Mucosa of gallbladder (tissue), 1 donor: ENCODE results near the gene B4GALNT1. TPM values are rescaled to one million over a fixed set of nuclear protein-coding genes. Genes with fewer than 3 reads are reported as not detected.

Source experiments
- DNase-seq: peaks from one replicate; pipeline ENCODE4 v3.0.0-alpha.2; 2020; ENCODE audit warnings: low spot score
- total RNA-seq: library from RNA; stranded (reverse); gene quantifications from one replicate; pipeline ENCODE4 v1.2.1, GENCODE V29; 2021
- donor health status: DM: no; HTN: no; CAD: no.

B4GALNT1 gene
- total RNA-seq, 1 donor from 2014 or later, result 1.3 TPM

- DNase-seq, result no peak
Observed at GRCh38 chr12:57637364-57637763, 4.4 kb upstream of the B4GALNT1 start.

DNA sequence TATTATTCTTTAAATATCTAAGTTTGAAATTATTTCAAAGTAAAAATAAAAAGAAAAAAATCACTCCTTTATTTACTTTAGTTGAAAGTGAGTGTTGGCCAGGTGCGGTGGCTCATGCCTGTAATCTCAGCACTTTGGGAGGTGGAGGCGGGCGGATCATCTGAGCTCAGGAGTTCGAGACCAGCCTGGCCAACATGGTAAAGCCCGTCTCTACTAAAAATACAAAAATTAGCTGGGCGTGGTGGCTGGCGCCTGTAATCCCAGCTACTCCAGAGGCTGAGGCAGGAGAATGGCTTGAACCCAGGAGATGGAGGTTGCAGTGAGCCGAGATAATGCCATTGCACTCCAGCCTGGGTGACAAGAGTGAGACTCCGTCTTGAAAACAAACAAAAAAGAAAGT, 3.7 kb upstream of the B4GALNT1 start:
- DNase-seq, result peak; percentile 3

DNA sequence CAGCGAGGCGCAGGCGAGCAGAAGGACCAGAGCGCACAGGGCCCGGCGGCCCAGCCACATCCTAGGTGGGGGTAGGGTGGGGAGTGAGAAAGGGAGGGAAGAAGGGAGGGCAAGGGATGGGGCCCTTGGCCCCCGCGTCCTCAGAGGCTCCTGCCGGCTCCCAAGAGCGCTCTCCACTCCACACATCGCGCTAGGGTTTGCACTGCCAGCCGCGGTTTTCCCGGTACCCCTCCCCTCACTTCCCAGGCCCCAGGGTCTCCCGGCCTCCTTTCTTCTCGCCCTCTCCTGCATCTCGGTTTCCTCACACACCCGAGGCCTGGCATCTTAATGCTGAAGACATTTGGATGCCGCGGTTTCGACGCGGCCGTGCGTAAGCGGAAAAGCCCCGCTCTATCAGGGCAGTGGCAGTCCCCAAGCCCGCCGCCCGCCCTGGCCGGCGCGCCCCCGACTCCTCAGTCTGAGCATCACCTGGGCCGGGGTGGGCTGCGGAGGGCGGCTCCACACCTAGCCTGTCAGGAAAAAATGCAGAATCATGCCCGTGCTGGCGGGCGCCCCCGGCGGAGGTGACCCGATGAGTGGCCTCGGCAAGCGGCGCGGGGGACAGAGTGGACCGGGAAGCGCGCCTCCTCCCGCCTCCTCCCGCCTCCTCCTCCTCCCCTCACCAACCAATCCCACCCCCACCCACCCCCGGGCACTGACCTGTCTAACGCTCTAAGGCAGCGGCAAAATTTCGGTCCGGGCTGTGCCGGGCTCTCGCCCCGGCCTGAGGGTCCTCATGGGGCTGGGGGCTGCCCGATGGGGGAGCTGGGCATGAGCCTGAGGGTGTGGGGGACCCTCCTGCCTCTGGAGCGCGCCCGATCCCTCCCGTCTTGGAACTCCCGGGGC, 686 bp downstream of the B4GALNT1 start:
- peak; percentile 10 for DNase-seq

- DNase-seq, result peak; percentile 8
Observed at GRCh38 chr12:57631566-57632072, 1.4 kb downstream of the B4GALNT1 start.

- peak; percentile 8 for DNase-seq
Observed at GRCh38 chr12:57630891-57631433, 2.0 kb downstream of the B4GALNT1 start.

DNA sequence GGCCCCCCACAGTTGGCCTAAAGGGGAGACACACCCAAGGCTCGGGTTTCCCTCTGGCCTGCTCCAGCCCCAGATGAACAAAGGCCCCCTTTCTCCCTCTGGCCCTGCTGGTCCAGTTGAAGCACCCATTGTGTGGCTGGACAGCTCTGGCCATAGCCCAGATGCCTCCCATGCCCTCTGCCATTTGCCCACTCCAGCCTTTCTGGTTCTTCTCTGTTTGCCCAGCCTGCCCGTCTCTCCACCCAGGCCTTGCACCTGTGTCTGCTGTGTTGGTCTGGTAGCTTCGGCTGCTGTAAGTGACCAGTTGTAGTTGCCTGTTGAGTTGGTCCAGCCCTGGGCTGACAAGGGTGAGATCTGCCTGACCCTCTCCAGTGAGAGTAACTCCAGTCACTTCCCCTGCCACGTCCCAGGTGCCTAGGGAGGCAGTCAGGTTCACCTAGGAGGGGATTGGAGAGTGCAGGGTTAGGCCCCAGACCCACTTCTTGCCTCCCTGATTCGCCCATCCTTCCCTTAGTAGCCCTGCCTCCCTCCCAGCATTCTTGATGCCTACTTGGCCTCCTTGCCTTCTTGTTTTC, 3.0 kb downstream of the B4GALNT1 start:
- peak; percentile 9 for DNase-seq

GRCh38 chr12:57628280-57629191, 4.5 kb downstream of the B4GALNT1 start:
- DNase-seq, result peak; percentile 6

- DNase-seq, result no peak
Observed at GRCh38 chr12:57627501-57628279, 5.3 kb downstream of the B4GALNT1 start.

DNA sequence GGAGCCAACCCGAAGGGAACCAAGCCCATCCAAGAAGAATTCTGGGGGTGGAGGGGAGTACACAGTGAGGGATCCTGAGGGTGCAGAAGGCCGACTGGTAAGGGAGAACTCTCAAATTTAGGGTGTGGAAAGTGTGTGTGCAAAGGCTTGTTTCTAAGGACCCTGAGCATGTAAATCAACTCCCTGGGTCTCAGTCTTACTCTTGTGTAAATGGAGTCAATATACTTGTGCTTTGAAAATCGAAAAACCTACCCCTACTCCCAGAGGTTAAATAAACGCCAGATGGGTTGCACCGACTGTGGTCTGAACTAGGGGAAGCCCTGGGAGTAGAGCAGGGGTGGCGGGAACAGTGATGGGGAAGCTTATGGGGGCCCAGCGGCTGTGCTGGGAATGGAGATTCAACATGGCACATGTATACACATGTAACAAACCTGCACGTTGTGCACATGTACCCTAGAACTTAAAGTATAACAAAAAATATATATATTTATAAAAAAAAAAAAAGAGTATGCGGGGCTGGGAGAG, 6.0 kb downstream of the B4GALNT1 start:
- no peak for DNase-seq

- no peak for DNase-seq
Observed at GRCh38 chr12:57626111-57626920, 6.7 kb downstream of the B4GALNT1 start.

- DNase-seq, result no peak
Observed at GRCh38 chr12:57625261-57626032, 7.6 kb downstream of the B4GALNT1 start.

DNA sequence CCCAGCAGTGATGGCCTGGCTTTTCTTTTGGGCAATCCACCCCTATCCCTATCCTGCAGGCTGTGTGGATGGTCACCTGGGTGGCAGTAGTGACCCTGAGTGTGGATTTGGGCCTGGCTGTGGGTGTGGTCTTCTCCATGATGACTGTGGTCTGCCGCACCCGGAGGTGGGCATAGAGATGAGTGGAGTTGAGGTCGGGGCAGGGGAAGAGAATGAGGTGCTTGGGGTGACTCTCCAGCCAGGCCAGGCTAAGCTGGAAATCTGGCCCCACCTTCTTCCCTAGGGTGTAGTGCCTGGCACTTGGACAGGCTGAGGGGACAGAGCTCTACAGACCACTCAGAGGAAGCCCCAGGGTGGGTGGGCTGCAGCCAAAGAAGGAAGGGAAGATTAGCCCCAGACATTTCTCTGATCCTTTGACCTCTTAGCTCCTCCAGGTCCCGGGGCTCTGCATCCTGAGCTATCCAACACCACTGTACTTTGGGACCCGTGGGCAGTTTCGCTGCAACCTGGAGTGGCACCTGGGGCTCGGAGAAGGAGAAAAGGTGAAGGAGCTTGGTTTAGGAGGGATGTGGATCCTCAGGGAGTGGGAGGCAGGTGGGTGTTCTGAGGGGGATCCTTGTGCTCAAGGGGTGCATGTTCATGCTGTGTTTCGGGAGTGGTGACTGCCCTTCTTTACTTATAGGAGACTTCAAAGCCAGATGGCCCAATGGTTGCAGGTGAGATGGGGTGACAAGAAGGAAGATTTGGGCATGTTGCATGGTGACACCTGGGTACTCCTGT, 8.4 kb downstream of the B4GALNT1 start:
- no peak for DNase-seq

GRCh38 chr12:57623811-57624390, 9.1 kb downstream of the B4GALNT1 start:
- no peak for DNase-seq

- DNase-seq, result no peak
Observed at GRCh38 chr12:57623385-57623784, 9.6 kb downstream of the B4GALNT1 start.

DNA sequence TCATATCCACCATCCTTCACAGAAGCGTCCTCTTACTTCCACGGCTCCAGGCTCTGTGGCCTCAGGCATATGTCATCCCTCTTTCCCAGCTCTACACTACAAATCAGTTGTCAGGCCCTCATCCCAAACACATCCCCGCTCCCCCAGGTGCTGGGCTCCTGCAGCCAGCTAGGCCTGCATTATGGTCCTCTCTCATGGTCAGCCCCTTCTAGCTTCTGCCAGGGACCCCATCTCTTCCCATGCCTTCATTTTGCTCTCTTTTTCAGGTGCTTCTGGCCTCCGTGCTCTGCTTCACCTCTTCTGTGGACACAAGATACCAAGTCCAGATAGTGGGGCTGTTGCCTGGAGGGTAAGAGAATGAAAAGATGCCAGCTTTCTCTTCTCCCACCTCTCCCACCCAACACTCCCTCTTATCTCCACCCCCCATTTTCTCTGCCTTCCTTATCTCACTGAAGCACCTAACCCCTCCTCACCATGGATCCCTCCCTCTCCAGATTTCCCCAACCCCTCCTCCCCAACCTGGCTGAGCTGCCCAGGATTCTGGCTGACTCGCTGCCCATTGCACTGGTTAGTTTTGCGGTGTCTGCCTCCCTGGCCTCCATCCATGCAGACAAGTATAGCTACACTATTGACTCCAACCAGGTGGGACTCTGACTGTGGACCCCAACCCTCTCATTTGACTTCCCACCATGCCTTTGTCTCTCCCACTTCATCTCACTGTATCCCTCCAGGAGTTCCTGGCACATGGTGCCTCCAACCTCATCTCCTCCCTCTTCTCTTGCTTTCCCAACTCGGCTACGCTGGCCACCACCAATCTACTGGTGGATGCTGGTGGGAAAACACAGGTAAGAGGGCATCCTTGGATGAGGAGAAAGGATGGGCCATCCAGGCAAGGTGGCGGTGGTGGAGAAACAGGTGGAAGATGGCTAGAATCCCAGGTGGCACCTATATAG, 10.4 kb downstream of the B4GALNT1 start:
- DNase-seq, result no peak

- DNase-seq, result peak; percentile 46
Observed at GRCh38 chr12:57621497-57622292, 11.3 kb downstream of the B4GALNT1 start.
